Panc1 (cell line): ENCODE measurements around the gene DLG2. TPM values are rescaled to one million over a fixed set of nuclear protein-coding genes. Genes with fewer than 3 reads are reported as not detected.

ENCODE experiments used
- ATAC-seq: fragments of 200-7000 bp; cut with Tn5 transposase; 2 replicates; pipeline ENCODE4 v1.9.1; 2020; ENCODE audit warnings: mild to moderate bottlenecking, moderate library complexity
- BruUV-seq: library from RNA; stranded (reverse); fragments of 400-500 nt; replicated peaks from 2 replicates; lab custom pipeline; 2021; lab: Mats Ljungman, UMichigan
- CTCF ChIA-PET: fragments of 300-600 bp; sonication (Branson Sonifier 250); formaldehyde crosslinking; loops from one replicate; lab custom pipeline; 2022; ENCODE audit warnings: antibody characterized with exemption; lab: Charles Lee
- POLR2A ChIA-PET: fragments of 300-600 bp; sonication (Branson Sonifier 250); formaldehyde crosslinking; loops from one replicate; lab custom pipeline; 2022; ENCODE audit warnings: antibody characterized with exemption; lab: Charles Lee
- DNase-seq: peaks from one replicate; pipeline ENCODE4 v3.0.0-alpha.2; 2010; ENCODE audit warnings: low read depth, low spot score
- H3K27ac ChIP-seq: 2 replicates; pipeline ENCODE4 v1.5.1; 2011; ENCODE audit warnings: mild to moderate bottlenecking, low read length, inconsistent platforms
- H3K27me3 ChIP-seq: fragments of 200-500 bp; sonication (Bioruptor generic); 2 replicates; pipeline ENCODE4 v1.6.0; 2014; ENCODE audit warnings: low read length, inconsistent platforms; ENCODE audit not compliant: control insufficient read depth, insufficient read depth
- H3K36me3 ChIP-seq: fragments of 200-500 bp; sonication (Bioruptor generic); 2 replicates; pipeline ENCODE4 v1.5.1; 2014; ENCODE audit warnings: inconsistent platforms, mild to moderate bottlenecking, low read length, moderate library complexity; ENCODE audit not compliant: control insufficient read depth, insufficient read depth
- H3K4me1 ChIP-seq: 2 replicates; pipeline ENCODE4 v1.5.1; 2011; ENCODE audit warnings: inconsistent platforms, mild to moderate bottlenecking, low read length, moderate library complexity; ENCODE audit not compliant: control insufficient read depth, insufficient read depth
- H3K4me3 ChIP-seq, 2 experiments: 2 replicates each; pipeline ENCODE4 v1.5.1; 2011 to 2012; ENCODE audit warnings: low read depth in 2 of 2, low read length in 2 of 2, mild to moderate bottlenecking in 2 of 2, inconsistent platforms in 1 of 2, moderate library complexity in 1 of 2
- H3K9me3 ChIP-seq: fragments of 200-500 bp; sonication (Bioruptor generic); 2 replicates; pipeline ENCODE4 v1.5.1; 2014; ENCODE audit warnings: low read depth, mild to moderate bottlenecking, inconsistent platforms, low read length, moderate library complexity; ENCODE audit not compliant: control insufficient read depth, insufficient read depth
- POLR2AphosphoS5 ChIP-seq: IDR thresholded peaks from 2 replicates; pipeline ENCODE4 v1.6.1; 2012; ENCODE audit warnings: mild to moderate bottlenecking, low read depth, low read length, moderate library complexity
- SIN3A ChIP-seq: IDR thresholded peaks from 2 replicates; pipeline ENCODE4 v1.6.1; 2012; ENCODE audit warnings: low read depth, mild to moderate bottlenecking, low read length, moderate library complexity, borderline replicate concordance; ENCODE audit not compliant: insufficient read depth
- TCF7L2 ChIP-seq: IDR thresholded peaks from 2 replicates; pipeline ENCODE4 v1.6.1; 2011; ENCODE audit warnings: mild to moderate bottlenecking, low read depth, low read length, inconsistent platforms
- in situ Hi-C: cut with HindIII; loops from 2 replicates; pipeline ENCODE4 v1.10.0; 2016; ENCODE audit warnings: low sequenced_read_pairs, low pct_unique_long_range_greater_than_20kb
- intact Hi-C: fragments of 100-400 bp; cut with micrococcal nuclease; formaldehyde crosslinking; loops from one replicate; pipeline ENCODE4 v1.10.0; 2022; ENCODE audit not compliant: unreplicated experiment
- total RNA-seq: library from RNA; stranded (reverse); gene quantifications from one replicate; pipeline ENCODE4 v1.2.1, GENCODE V29; 2021; ENCODE audit not compliant: unreplicated experiment
- TF ChIP-seq, protein P1 (sequence below): fragments of 450-650 bp; IDR thresholded peaks from 2 replicates; pipeline ENCODE4 v1.5.1; 2017; ENCODE audit warnings: mild to moderate bottlenecking
- TF ChIP-seq, protein P2 (sequence below), 2 experiments: IDR thresholded peaks; 2 replicates each; pipeline ENCODE4 v1.6.1; 2011 to 2012; ENCODE audit warnings: low read depth in 2 of 2, control low read depth in 1 of 2, low read length in 1 of 2, mild to moderate bottlenecking in 1 of 2, moderate library complexity in 1 of 2; ENCODE audit not compliant: insufficient read depth in 1 of 2

Gene DLG2
- total RNA-seq, 1 experiment from 2014 or later, result 4.2 TPM

DNA sequence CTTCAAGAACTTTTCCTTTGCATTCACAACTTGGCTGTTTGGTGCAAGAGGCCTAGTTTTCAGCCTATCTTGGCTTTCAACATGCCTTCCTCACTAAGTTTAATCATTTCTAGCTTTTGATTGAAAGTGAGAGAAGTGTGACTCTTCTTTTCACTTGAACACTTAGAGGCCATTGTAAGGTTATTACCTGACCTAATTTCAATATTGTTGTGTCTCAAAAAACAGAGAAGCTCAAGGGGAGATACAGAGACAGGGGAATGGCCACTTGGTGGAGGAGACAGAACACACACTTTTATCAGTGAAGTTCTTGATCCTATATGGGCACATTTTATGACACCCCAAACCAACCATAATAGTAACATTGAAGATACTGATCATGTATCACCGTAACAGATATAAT lies 532.3 kb downstream of the DLG2 start:
- ChIA-PET POLR2A (no interaction called here), CTCF (no interaction called here)
- ATAC-seq, result no peak
- Histone ChIP-seq H3K4me3 (no peak overlapping the region), H3K27me3 (no peaks in the 10 kb centered on the region), H3K4me1 (no peaks in the 10 kb centered on the region), H3K36me3 (no peaks in the 10 kb centered on the region), H3K27ac (no peak overlapping the region), H3K9me3 (no peaks in the 10 kb centered on the region)
- BruUV-seq, result no TSS peak
- no peak for TF ChIP-seq TCF7L2
- TF ChIP-seq, protein P1, sequence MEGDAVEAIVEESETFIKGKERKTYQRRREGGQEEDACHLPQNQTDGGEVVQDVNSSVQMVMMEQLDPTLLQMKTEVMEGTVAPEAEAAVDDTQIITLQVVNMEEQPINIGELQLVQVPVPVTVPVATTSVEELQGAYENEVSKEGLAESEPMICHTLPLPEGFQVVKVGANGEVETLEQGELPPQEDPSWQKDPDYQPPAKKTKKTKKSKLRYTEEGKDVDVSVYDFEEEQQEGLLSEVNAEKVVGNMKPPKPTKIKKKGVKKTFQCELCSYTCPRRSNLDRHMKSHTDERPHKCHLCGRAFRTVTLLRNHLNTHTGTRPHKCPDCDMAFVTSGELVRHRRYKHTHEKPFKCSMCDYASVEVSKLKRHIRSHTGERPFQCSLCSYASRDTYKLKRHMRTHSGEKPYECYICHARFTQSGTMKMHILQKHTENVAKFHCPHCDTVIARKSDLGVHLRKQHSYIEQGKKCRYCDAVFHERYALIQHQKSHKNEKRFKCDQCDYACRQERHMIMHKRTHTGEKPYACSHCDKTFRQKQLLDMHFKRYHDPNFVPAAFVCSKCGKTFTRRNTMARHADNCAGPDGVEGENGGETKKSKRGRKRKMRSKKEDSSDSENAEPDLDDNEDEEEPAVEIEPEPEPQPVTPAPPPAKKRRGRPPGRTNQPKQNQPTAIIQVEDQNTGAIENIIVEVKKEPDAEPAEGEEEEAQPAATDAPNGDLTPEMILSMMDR, result no peak
- TF ChIP-seq SIN3A, result no peak
- no peak for TF ChIP-seq POLR2AphosphoS5
- TF ChIP-seq, protein P2, sequence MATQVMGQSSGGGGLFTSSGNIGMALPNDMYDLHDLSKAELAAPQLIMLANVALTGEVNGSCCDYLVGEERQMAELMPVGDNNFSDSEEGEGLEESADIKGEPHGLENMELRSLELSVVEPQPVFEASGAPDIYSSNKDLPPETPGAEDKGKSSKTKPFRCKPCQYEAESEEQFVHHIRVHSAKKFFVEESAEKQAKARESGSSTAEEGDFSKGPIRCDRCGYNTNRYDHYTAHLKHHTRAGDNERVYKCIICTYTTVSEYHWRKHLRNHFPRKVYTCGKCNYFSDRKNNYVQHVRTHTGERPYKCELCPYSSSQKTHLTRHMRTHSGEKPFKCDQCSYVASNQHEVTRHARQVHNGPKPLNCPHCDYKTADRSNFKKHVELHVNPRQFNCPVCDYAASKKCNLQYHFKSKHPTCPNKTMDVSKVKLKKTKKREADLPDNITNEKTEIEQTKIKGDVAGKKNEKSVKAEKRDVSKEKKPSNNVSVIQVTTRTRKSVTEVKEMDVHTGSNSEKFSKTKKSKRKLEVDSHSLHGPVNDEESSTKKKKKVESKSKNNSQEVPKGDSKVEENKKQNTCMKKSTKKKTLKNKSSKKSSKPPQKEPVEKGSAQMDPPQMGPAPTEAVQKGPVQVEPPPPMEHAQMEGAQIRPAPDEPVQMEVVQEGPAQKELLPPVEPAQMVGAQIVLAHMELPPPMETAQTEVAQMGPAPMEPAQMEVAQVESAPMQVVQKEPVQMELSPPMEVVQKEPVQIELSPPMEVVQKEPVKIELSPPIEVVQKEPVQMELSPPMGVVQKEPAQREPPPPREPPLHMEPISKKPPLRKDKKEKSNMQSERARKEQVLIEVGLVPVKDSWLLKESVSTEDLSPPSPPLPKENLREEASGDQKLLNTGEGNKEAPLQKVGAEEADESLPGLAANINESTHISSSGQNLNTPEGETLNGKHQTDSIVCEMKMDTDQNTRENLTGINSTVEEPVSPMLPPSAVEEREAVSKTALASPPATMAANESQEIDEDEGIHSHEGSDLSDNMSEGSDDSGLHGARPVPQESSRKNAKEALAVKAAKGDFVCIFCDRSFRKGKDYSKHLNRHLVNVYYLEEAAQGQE (IDR thresholded peaks at IDR 0.05; ENCODE audit: insufficient read depth in 1 of 2, low read depth in 2 of 2, low read length in 1 of 2), result no peak
- intact Hi-C loops (loop anchor here (10.0 kb wide), 1 partner anchor 60 kb away; no protein-coding TSS in a partner anchor), in situ Hi-C loops (no loop called here)
- DNase-seq, result no peak

DNA sequence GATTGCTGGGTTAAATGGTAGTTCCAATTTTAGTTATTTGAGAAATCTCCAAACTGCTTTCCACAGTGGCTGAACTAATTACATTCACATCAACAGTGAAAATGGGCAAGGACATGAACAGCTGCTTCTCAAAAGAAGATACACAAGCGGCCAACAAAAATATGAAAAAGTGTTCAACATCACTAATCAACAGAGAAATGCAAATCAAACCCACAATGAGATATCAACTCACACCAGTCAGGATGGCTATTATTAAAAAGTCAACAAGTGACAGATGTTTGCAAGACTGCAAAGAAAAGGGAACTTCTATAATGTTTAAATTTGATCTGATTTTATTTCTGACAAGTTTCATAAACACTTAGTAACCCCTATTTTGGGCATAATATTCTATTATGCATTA lies 537.5 kb downstream of the DLG2 start:
- DNase-seq, result no peak
- no peak for ATAC-seq
- TF ChIP-seq TCF7L2 (no peak), SIN3A (no peak), POLR2AphosphoS5 (no peak)
- TF ChIP-seq, protein P2 (IDR thresholded peaks at IDR 0.05; ENCODE audit: insufficient read depth in 1 of 2, low read depth in 2 of 2, low read length in 1 of 2), result no peak
- TF ChIP-seq, protein P1, result no peak
- ChIA-PET POLR2A (no interaction called here), CTCF (no interaction called here)
- intact Hi-C loops, result loop anchor here (10.0 kb wide), 1 partner anchor 55 kb away; no protein-coding TSS in a partner anchor
- Histone ChIP-seq H3K4me3 (no peak overlapping the region), H3K4me1 (no peaks in the 10 kb centered on the region), H3K36me3 (no peaks in the 10 kb centered on the region), H3K9me3 (no peaks in the 10 kb centered on the region), H3K27ac (no peak overlapping the region), H3K27me3 (no peaks in the 10 kb centered on the region)
- in situ Hi-C loops, result no loop called here
- BruUV-seq, result no TSS peak
